HG03108 (cell line): ENCODE measurements around the gene UBL4A.
A peak's percentile ranks its signal among the peaks of the same experiment; 100 is the strongest.

Source experiments
- ATAC-seq: cut with Tn5 transposase; IDR thresholded peaks from one replicate; pipeline ENCODE4 v1.9.1; 2021; ENCODE audit warnings: moderate library complexity; ENCODE audit not compliant: unreplicated experiment

Gene UBL4A

DNA sequence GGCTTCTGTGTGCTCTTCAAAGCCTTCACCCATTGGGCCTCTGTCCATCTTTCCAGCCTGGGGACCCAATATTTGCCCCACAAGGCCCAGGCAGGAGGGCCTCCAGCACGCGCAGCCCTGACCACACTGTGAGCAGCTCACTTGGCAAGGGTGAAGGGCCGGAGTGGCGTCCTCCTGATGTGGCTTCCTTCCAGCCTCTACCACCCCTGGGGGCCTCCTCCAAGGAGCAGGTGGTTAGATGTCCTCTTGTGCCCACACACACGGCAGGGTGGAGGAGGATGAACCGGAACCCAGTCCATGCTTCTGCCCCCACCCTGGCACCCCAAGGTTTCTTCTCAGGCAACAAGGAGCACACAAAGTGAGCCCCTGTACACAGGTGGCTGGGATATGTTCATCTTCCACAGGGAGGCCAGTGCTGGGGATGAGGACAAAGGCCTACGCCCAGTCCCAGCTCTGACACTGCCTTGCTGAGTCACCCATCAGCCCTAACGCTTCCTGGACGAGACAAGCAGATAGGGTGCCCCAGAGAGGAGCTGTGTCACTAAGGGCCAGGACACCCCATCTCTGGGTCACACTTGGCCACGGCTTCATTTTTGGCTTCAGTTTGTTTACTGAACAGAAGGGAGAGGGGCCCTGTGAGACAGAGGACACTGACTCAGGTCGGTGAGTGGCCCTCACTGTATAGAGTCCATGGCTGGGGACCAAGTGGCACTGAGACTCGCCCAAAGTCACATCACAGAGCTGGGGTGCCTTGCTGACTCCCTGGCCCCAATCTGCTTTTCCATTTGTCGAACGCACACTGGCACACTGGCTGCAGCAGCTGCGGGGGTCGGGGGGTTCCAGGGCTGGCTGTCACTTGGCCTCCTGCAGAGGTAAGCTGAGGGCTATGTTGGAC lies 1.9 kb downstream of the UBL4A start:
- no peak for ATAC-seq

DNA sequence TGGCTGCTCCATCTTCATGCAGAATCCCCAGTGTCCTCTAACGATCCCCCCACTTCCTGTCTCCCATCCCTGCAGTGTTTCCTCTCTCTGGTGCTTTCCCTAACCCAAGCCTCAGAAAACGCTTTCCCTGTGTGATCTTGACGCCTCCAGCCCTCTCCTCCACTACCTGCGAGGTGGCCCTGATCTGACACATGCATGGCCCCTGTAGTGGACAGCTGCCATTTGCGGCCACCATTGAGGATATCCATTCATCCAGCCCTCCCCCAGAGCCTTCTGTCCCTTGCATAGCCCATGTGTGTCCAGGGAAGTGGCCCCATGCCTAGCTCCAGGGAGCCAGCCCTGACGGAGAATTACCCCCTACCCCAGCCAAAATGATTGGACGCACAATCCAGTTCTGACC lies 3.1 kb downstream of the UBL4A start:
- ATAC-seq, result no peak

DNA sequence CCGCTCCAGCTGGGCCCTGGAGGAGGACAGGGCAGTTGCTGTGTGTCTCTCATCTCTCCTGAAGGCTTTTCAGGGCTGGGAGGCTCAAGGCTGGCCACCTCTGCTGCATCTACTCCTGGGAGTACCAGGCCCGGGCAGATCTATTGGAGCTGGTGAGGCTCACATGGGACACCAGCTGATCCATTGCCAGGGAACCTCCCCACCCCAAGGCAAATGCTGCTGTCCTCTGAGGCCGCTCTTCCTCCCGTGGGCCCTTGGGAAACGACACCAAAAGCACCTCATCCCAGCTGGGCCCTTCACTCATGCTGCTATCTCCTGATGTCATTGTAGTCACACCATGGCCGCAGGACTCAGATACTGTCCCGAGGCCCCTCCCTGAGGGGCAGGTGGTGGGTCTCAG lies 3.6 kb downstream of the UBL4A start:
- no peak for ATAC-seq

DNA sequence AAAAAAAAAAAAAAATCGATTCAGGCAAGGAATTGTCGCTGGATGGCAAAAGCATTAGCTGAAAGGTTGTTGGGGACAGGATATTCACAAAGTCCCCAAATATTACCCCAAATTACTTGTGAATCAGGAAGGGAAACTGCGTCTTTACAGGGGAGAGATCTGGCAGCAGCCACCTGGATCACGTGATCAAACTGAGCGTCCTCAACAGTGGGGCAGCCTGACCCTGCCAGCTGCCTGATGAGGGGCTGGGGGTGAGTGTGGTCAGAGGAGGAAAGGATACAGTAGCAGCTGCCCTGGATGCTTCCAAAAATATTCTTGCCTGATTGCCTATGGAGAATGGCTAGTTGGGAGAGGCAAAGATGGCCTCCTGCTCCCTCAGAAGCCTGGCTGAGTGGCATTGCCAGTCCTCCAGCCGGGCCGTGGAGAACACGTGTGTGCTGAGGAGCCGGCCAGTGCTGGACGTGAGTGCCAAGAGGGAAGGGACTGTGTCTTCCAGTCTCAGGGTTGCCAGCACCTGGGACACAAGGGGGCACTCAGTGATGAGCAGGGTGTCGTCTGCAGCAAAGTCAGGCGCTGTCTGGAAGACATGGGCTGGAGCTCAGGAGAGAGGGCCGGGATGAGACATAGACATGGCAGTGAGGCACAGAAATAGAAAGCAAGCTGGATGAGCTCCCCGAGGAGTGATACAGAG lies 4.4 kb downstream of the UBL4A start:
- no peak for ATAC-seq

DNA sequence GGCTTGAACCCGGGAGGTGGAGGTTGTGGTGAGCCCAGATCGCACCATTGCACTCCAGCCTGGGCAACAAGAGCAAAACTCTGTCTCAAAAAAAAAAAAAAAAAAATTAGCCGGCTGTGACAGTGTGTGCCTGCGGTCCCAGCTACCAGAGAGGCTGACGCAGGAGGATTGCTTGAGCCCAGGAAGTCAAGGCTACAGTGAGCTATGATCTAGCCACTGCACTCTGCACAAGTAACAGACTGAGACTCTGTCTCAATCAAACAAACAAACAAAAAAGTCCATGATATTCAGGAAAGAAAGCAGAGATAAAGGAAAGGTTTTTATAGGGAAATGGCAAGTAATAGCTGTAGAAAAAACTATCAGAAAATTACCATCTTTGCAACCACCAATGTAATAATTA lies 5.2 kb downstream of the UBL4A start:
- no peak for ATAC-seq

DNA sequence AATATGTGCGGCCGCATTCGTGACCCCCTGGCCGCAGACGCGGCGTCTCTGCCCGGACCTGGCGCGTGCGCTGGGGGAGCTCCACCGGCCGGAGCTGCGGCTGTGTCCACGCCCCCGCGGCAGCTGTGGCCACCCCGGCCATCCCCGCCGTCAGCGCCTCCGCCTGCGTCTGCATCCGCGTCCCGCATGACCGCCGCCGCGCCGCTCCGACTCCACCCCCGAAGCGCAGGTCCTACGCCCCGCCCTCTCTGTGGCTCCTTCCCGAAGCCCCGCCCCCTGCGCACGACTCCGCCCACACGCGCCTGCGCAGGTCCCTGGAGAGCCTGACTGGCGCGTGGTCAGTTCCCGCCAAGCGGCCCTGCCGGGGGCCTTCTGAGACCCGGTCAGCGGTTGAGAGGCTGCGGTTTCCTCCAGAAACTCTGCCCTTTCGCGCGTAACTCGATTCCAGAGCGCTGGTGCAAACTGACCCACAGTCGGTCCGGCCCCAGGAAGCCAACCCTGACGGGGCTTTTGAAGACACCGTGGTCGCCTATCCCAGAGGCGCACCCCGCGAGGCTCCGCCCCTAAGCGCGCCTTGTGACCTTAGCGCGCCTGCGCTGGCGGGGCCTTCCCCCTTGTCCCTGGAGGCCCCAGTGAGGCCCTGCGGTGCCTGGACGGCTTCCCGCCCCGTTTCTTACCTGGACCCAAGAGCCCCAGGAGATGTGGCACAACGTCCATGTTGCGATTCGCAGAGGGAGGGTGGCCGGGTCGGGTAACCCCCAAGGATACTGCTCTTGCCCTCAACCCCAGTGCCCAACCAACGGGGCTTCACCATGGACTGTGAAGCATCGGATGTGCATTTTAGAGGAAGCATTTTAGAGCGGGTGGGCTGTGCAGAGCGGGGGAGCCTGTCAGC lies 7.4 kb downstream of the UBL4A start, which contains the start of gene LAGE3:
Gene LAGE3 (minus strand): TSS at position 554 of the 895 bp plus-strand sequence. CDS start 366 bp downstream, at position 188.
- ATAC-seq, result peak; percentile 86

DNA sequence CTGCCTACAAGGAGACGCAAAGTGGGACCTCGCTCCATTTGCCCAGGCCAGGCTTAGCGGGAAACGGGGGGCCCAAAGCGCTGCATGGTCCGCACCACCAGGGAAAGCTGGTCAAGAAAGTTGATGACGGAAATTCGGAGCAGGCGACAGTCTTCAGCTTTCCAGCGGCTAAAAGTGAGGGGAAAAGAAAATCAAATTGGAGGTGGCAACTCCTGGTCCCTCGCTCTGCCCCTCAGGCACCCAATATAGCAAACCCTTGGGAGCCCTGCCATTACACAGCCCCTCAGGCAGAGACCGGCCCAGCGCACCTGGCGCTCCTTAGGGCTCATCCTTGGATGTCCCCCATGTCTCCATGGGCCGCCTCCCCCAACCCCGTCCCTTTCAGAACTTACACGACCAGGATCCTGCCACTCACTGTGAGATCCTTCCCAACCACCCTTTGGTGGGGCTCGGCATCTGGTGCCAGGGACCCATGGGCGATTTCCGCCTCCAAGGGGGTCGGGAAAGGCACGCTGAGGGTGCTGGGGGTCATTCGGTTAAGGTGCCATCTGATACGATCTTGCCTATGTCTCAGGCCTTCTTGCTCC lies 8.4 kb downstream of the UBL4A start:
- no peak for ATAC-seq

DNA sequence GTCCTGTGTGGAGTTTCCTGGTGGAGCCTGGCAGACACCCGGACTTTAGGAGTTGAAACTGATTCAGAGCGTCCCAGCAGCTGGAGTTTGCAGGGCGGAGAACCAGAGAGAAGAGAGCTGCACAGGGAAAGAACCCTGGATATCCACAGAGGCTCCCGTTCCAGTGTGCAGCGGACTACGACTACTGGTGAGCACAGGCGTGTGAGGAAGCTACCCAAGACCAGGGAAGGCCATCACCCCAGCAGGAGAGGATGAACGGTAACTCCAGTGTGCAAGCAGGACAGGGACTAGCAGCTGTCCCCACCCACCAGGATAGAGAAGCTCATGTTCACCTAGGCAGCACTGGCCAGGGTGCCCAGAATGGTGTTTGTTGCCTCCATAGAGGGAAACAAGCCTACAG lies 9.6 kb downstream of the UBL4A start:
- ATAC-seq, result no peak

DNA sequence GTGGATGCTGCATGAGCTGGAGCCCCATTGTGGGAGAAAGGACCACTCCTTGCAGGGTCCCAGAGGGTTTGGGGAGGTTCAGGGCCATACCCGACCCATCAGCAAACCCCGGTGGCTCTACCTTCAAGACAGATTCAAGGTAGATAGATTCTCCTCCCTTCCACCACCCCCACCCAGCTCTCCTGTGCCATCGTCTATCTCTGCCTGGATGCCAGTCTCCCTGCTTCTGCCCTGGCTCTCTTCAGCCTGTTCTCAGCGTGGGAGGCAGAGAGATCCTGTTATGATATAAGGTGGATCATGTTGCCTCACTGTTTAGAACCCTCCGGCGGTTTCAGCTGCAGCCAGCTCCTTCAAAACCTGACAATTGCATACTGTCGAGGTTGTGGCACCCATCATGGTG lies 12.7 kb downstream of the UBL4A start:
- no peak for ATAC-seq

DNA sequence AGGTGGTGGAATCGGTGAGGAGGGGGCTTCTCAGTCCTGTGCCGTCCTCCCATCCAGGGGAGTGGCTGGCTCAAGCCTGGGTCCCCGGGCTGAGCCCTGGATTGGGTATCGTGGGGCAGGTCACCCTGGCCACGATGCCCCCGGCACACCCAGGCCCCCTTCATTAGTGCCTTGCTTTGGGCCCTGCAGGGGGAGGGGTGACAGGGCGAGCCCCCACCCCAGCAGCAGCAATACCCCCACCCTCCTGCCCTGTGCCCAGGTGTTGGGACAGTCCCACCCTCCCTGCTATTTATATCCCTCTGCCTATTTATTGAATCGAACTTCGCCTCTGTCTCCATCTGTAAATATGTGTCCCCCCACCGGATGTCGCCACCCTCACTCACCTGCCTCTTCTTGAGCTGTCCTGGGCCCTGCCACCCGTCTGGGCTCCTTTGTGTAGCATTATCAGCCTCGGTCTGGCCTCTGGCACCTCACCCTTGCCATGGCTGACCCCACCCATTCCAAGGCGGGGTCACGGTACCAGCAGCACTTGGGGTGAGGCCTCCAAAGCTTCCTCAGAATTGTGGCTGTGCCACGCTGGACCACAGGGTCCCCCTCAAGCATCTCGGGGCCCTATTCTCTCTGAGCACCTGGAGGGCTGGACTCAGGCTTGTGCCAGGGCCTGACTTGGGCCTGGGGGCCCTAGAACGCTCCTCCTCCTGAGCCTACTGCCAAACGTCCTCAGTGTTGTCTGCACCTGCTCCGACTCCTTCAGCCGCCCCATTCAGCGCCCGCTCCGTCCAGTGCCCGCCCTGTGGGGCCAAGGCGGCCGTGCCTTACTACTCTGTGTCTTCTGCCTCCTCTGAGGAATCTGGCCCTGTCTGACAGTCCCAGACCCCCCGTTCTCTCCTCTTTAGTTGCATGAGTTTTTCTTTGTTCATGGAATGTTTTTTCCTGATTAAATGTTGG lies 13.5 kb downstream of the UBL4A start:
- no peak for ATAC-seq

DNA sequence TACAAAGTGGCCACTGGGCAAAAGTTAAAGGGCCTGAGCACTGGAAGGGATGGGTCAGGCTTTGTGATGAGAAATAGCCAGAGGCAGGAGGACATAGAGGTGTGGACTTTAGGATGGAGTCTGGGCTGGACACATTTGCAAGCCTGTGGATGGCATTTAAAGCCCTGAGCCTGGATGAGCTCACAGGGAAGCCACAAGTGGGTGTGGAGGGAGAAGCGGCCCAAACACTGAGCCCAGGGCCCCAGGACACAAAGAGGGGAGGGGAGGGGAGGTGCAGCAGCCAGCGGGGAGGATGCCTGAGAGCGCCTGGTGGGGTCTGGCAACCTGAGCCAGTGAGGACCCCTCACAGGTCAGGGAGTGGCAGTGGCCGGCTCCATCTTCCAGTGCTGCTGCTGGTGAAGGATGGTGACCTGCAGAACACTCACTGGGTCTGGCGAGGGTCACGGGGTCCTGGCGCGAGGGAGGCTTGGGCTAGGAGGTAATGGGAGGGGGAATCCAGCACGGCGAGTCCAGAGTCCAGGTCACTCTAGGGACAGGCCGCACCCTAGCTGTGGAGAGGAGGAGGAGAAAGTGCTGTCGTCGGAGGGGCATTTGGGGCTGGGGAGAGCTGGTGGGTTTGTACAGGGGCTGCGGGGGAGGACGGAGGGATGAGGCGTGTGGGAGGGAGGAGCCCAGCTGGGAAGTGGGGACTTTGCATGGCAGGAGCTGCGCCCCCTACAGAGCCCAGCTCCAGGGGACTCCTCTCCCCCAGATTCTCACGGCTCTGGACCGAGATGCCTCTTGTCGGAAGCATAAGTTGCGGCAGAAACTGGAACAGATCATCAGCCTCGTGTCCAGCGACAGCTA lies 14.4 kb downstream of the UBL4A start:
- no peak for ATAC-seq

DNA sequence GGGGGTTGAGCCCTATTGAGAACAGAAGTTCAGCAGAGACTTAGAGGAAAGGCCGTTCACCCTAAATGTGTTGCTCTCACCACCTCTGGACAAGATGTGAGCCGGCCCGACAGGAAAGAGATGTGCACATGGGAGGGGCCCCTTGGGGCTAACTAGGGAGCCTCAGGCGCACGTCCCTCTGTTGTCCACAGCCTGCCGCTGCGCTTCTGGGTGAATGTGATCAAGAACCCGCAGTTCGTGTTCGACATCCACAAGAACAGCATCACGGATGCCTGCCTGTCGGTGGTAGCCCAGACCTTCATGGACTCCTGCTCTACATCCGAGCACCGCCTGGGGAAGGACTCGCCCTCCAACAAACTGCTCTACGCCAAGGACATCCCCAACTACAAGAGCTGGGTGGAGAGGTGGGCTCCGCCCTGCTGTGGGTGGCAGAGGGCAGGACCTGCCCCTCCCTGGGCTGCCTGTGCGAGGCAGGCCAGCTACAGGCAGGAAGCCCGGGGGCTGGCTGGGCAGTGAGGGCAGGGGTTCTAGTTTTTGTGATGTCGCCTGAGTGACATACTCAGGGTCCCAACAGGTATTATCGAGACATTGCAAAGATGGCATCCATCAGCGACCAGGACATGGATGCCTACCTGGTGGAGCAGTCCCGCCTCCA lies 15.4 kb downstream of the UBL4A start:
- ATAC-seq, result no peak

DNA sequence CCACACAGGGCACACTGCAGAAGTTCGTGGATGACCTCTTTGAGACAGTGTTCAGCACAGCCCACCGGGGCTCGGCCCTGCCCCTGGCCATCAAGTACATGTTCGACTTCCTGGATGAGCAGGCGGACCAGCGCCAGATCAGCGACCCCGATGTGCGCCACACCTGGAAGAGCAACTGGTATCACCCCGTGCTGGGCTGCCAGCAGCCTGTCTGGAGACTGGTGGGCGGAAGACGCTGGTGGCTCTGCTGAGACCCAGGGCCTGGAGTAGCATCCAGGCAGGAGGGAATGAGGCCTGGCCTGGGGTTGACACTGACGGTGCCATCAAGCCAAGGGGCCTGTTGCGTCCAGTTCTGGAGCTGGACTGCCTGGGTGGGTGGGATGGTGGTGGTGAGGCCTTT lies 16.0 kb downstream of the UBL4A start:
- no peak for ATAC-seq

DNA sequence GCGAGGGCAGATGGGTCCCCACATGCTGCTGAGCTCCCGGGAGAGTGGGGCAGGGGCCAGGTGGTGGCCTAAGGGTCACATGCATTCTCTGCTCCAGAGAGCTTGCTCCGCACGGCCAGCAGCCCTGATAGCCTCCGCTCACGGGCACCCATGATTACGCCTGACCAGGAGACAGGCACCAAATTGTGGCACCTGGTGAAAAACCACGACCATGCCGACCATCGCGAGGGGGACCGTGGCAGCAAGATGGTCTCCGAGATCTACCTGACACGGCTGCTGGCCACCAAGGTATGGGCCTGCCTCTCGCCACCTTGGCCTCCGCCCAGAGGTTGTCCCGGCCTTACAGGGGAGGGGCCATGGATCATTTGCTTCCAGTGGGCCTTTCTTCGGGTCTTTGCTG lies 16.5 kb downstream of the UBL4A start:
- no peak for ATAC-seq

DNA sequence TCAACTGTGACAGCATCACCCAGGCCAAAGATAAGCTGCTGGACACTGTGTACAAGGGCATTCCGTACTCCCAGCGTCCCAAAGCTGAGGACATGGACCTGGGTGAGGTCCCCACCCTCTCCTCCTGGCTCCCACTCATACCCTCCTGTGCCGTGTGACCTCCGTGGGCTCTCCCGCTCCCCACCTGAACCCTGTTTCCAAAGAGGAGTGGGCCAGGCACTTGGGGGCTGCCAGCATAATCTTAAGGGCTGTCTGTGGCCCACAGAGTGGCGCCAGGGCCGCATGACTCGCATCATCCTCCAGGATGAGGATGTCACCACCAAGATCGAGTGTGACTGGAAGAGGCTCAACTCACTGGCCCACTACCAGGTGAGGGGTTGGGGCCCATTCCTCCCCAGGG lies 17.3 kb downstream of the UBL4A start:
- no peak for ATAC-seq

DNA sequence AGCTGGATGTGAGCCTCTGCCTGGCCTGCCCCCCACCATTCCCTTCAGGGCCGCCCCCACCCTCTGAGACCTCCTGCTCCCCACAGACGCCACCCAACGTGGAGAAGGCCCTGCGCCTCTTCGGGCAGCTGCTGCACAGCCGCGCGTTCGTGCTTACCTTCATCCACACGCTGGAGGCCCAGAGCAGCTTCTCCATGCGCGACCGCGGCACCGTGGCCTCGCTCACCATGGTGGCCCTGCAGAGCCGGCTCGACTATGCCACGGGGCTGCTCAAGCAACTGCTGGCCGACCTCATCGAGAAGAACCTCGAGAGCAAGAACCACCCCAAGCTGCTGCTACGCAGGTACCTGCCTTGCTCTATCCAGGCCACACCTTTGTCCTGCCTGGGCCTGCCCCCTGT lies 18.2 kb downstream of the UBL4A start:
- no peak for ATAC-seq

DNA sequence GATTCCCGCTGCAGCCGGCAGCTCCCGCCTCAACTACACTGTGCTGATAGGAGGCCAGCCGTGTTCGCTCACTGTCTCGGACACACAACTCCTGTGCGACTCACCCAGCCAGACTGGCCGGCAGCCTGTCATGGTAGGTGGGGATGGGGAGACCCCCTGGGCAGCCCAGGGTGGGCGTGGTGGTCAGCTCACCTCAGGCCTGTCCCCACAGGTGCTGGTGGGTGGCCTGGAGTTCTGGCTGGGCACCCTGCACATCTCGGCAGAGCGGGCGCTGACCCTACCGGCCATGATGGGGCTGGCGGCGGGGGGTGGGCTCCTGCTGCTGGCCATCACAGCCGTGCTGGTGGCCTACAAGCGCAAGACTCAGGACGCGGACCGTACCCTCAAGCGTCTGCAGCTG lies 18.9 kb downstream of the UBL4A start:
- no peak for ATAC-seq

DNA sequence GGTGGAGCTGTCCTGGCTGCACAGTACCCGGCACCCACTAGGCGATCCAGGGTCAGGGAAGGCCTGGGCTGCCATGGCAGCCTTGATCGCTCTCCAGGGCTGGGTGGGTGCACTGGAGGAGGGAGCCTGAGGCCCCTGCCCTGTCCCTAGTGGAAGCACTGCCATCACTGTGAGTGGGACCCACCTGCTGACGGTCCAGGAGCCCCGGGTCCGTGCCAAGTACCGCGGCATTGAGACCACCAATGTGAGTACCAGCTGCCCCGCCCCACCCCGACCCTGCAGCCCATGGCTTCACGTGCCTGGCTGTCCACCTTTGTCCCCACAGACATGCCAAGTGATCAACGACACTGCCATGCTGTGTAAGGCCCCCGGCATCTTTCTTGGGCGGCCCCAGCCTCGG lies 19.5 kb downstream of the UBL4A start:
- no peak for ATAC-seq
